Vagina (tissue), 2 donors: ENCODE results near the gene SEC14L5.

ENCODE experiments used
- CTCF ChIP-seq, 3 experiments: fragments of 450-650 bp in 2 of 3; fragments of 200-600 bp in 1 of 3; sonication (generic) in 1 of 3; IDR thresholded peaks; one replicate each; pipeline ENCODE4 v1.5.1; 2017 to 2019; ENCODE audit warnings: antibody characterized with exemption in 3 of 3, mild to moderate bottlenecking in 2 of 3, moderate library complexity in 2 of 3
- POLR2A ChIP-seq, 2 donors: fragments of 450-650 bp; IDR thresholded peaks; one replicate each; pipeline ENCODE4 v1.6.1; 2017; ENCODE audit warnings: antibody characterized with exemption in 2 of 2, mild to moderate bottlenecking in 2 of 2, moderate library complexity in 2 of 2
- POLR2AphosphoS5 ChIP-seq, 2 donors: sonication (generic); formaldehyde crosslinking; IDR thresholded peaks; one replicate each; pipeline ENCODE4 v1.9.0; 2017; ENCODE audit warnings: antibody characterized with exemption in 2 of 2, mild to moderate bottlenecking in 2 of 2, low read depth in 1 of 2; ENCODE audit not compliant: insufficient read depth in 1 of 2

- peak; percentile 37 to 73 for TF ChIP-seq POLR2AphosphoS5 (IDR thresholded peaks at IDR 0.05; ENCODE audit: insufficient read depth in 1 of 2, low read depth in 1 of 2)
- no peak for TF ChIP-seq CTCF (IDR thresholded peaks at IDR 0.05)
- TF ChIP-seq POLR2A (IDR thresholded peaks at IDR 0.05): no peak
These were observed 12.3 kb upstream of the SEC14L5 start for GRCh38 chr16:4945560-4946502.
